Aorta (tissue), 5 donors: ENCODE measurements around the gene RAB31. TPM values are rescaled to one million over a fixed set of nuclear protein-coding genes. Genes with fewer than 3 reads are reported as not detected.

Experiments
- ATAC-seq: fragments of 200-7000 bp; cut with Tn5 transposase; one replicate; pipeline ENCODE4 v1.9.1; 2022; ENCODE audit warnings: moderate library complexity; ENCODE audit not compliant: low FRiP score
- DNase-seq, 2 donors: peaks; one replicate each; pipeline ENCODE4 v3.0.0-alpha.2; 2020
- H3K27ac ChIP-seq, 2 donors: one replicate each; pipeline ENCODE4 v1.5.1; 2013; ENCODE audit warnings: low read length in 2 of 2, mild to moderate bottlenecking in 2 of 2, moderate library complexity in 2 of 2, control low read depth in 1 of 2, inconsistent platforms in 1 of 2, low read depth in 1 of 2
- H3K27me3 ChIP-seq, 2 donors: one replicate each; pipeline ENCODE4 v1.6.1; 2013; ENCODE audit warnings: control low read depth in 1 of 2, low read length in 1 of 2, mild to moderate bottlenecking in 1 of 2, moderate library complexity in 1 of 2; ENCODE audit not compliant: insufficient read depth in 2 of 2, control insufficient read depth in 1 of 2
- H3K36me3 ChIP-seq, 2 donors: one replicate each; pipeline ENCODE4 v1.6.1; 2013; ENCODE audit warnings: control low read depth in 1 of 2, low read length in 1 of 2, mild to moderate bottlenecking in 1 of 2; ENCODE audit not compliant: insufficient read depth in 2 of 2, control insufficient read depth in 1 of 2
- H3K4me1 ChIP-seq, 2 donors: one replicate each; pipeline ENCODE4 v1.6.1; 2013; ENCODE audit warnings: low read length in 2 of 2, control low read depth in 1 of 2, mild to moderate bottlenecking in 1 of 2, moderate library complexity in 1 of 2; ENCODE audit not compliant: insufficient read depth in 2 of 2, control insufficient read depth in 1 of 2
- H3K4me3 ChIP-seq, 2 donors: one replicate each; pipeline ENCODE4 v1.5.1; 2013; ENCODE audit warnings: low read length in 2 of 2, control low read depth in 1 of 2, mild to moderate bottlenecking in 1 of 2
- H3K9me3 ChIP-seq: one replicate; pipeline ENCODE4 v1.6.1; 2013; ENCODE audit warnings: mild to moderate bottlenecking, low read length; ENCODE audit not compliant: control insufficient read depth
- WGBS, 2 donors: extraction: QIAGEN DNeasy Blood & Tissue Kit; methylation state at CpG; one replicate each; pipeline ENCODE4 v1.1.7; 2013; 5-methylcytosine and 5-hydroxymethylcytosine counted together
- intact Hi-C, 2 donors: fragments of 100-400 bp; cut with DNase I; formaldehyde crosslinking; loops; one replicate each; pipeline versions ENCODE4 v1.14.2 to v1.15.0; 2022
- polyA plus RNA-seq, 2 donors: library from polyadenylated mRNA; stranded (reverse); fragments of 200-250 nt; gene quantifications; one replicate each; pipeline ENCODE4 v1.2.3, GENCODE V29; 2013
- total RNA-seq, 2 donors: library from RNA; stranded (reverse); fragmentation: NEBNext Ultra II Directional; extraction: Animal tissue kit (Norgen Biotek cat#: 25700); gene quantifications; one replicate each; pipeline ENCODE4 v1.2.1, GENCODE V29; 2021
- donor health status: healthy with polysubstance abuse.
- donor health status: Bipolar disorder and iron deficiency.
- donor health status: DM: no; HTN: no; CAD: no.
- donor health status: DM: no; HTN: no; CAD: no.
- donor health status: DM: yes; HTN: yes; CAD: no.

The RAB31 gene
- total and polyA plus RNA-seq, 4 donors: 57.6 to 145 (median 90.8) TPM

DNA sequence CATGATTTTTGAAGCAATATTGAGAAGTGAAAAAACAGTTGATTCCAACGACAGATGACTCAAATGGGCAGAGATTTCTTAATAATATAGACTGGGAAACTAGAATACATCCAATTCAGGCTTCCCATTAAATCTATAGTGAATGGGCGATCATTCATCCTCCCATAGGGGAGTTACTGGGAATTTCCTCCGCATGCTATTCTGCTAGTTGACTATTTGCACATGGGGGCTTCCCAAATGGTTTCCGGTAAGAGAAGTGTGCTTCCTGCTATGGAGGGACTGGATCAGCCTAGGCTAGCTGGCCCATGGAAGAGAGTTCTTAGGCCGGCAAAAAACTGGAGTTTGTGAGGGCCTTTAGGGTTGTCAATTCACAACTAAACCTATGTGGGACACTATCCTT lies 203.1 kb downstream of the RAB31 start:
- ATAC-seq (no peak), DNase-seq (no peak)
- Histone ChIP-seq H3K4me1 (peaks cover 0 to under 1% of the 10 kb centered on the region in 2 donors), H3K9me3 (no peaks in the 10 kb centered on the region), H3K36me3 (no peaks in the 10 kb centered on the region), H3K4me3 (no peak overlapping the region), H3K27ac (no peak overlapping the region), H3K27me3 (no peaks in the 10 kb centered on the region)
- WGBS, 2 donors: 95 to 96% methylated on average over 5 of the region's 5 CpGs
- intact Hi-C loops: loop anchor here in 1 of 2 donors (10.0 kb wide), 1 partner anchor 206 kb away; the partner anchor contains the start of gene RAB31

Other genes with a start within 250 kb of the RAB31 start
- 10 to 100 TPM; 52.6 to 55.3 TPM for gene RALBP1, start 232.8 kb upstream of the RAB31 start, total RNA-seq
- 10 to 100 TPM; 31.3 to 55.0 TPM for gene RALBP1, start 232.8 kb upstream of the RAB31 start, polyA plus RNA-seq
- gene PPP4R1, start 93.7 kb upstream of the RAB31 start, total RNA-seq: 100 to 1,000 TPM; 119 to 121 TPM
- 10 to 100 TPM; 36.6 to 38.4 TPM for gene PPP4R1, start 93.7 kb upstream of the RAB31 start, polyA plus RNA-seq
- under 1 TPM; 0.21 to 0.65 TPM for gene TXNDC2, start 177.7 kb downstream of the RAB31 start, total RNA-seq
- not detected for gene TXNDC2, start 177.7 kb downstream of the RAB31 start, polyA plus RNA-seq
- 100 to 1,000 TPM; 176 to 221 TPM for gene VAPA, start 205.7 kb downstream of the RAB31 start, total RNA-seq
- gene VAPA, start 205.7 kb downstream of the RAB31 start, polyA plus RNA-seq: 100 to 1,000 TPM; 119 to 210 TPM